Left ventricle myocardium inferior (tissue), 1 donor: ENCODE data around the gene IQGAP2. TPM values are rescaled to one million over a fixed set of nuclear protein-coding genes. Genes with fewer than 3 reads are reported as not detected.

Source experiments
- DNase-seq: peaks from one replicate; pipeline ENCODE4 v3.0.0-alpha.2; 2020
- H3K27ac ChIP-seq: fragments of 200-600 bp; replicated peaks from 2 replicates; pipeline ENCODE4 v1.8.0; 2021
- H3K27me3 ChIP-seq: fragments of 200-600 bp; 2 replicates; pipeline ENCODE4 v1.8.0; 2021; ENCODE audit warnings: low read depth
- H3K36me3 ChIP-seq: fragments of 200-600 bp; 2 replicates; pipeline ENCODE4 v1.8.0; 2021
- H3K4me1 ChIP-seq: fragments of 200-600 bp; 2 replicates; pipeline ENCODE4 v1.8.0; 2021
- H3K4me3 ChIP-seq: fragments of 200-600 bp; 2 replicates; pipeline ENCODE4 v1.8.0; 2021; ENCODE audit warnings: mild to moderate bottlenecking, moderate library complexity
- H3K9me3 ChIP-seq: fragments of 200-600 bp; replicated peaks from 2 replicates; pipeline ENCODE4 v1.8.0; 2021
- intact Hi-C: fragments of 100-400 bp; cut with micrococcal nuclease; formaldehyde crosslinking; loops from one replicate; pipeline ENCODE4 v1.11.0; 2022
- total RNA-seq: library from RNA; stranded (reverse); fragmentation: NEBNext Ultra II Directional; extraction: Animal tissue kit (Norgen Biotek cat#: 25700); gene quantifications from one replicate; pipeline ENCODE4 v1.2.1, GENCODE V29; 2021
- TF ChIP-seq, protein P1 (sequence below): fragments of 200-600 bp; IDR thresholded peaks from 2 replicates; pipeline ENCODE4 v1.8.0; 2021; ENCODE audit warnings: antibody characterized with exemption, mild to moderate bottlenecking, borderline replicate concordance
- donor health status: DM: no; HTN: yes; CAD: no; lungs with severe emphysema.

The IQGAP2 gene
- total RNA-seq, 1 donor from 2014 or later: 4.1 TPM

DNA sequence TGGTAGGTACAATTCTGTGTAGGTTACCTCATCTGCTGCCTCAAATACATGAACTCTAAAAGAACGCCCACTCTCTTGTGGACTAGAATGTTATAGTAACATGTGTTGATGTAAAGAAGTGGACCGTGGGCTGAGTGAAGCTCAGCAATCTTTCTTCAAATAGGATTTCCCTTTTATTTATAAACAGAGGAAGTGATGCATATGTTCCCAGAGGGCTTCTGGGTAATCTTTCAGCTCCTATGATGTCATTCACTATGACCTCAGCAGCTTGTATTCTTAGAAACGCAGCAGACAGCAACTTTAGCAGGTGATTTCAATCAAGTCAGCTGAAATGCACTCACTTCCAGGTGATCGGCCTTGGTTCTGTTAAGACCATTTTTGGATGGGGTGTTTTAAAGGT, 205.7 kb downstream of the IQGAP2 start:
- DNase-seq: no peak
- Histone ChIP-seq H3K27ac (no peak overlapping the region), H3K9me3 (no peaks in the 10 kb centered on the region), H3K36me3 (no peaks in the 10 kb centered on the region), H3K27me3 (no peaks in the 10 kb centered on the region), H3K4me3 (no peak overlapping the region), H3K4me1 (no peaks in the 10 kb centered on the region)
- TF ChIP-seq, protein P1, sequence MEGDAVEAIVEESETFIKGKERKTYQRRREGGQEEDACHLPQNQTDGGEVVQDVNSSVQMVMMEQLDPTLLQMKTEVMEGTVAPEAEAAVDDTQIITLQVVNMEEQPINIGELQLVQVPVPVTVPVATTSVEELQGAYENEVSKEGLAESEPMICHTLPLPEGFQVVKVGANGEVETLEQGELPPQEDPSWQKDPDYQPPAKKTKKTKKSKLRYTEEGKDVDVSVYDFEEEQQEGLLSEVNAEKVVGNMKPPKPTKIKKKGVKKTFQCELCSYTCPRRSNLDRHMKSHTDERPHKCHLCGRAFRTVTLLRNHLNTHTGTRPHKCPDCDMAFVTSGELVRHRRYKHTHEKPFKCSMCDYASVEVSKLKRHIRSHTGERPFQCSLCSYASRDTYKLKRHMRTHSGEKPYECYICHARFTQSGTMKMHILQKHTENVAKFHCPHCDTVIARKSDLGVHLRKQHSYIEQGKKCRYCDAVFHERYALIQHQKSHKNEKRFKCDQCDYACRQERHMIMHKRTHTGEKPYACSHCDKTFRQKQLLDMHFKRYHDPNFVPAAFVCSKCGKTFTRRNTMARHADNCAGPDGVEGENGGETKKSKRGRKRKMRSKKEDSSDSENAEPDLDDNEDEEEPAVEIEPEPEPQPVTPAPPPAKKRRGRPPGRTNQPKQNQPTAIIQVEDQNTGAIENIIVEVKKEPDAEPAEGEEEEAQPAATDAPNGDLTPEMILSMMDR: no peak
- intact Hi-C loops: no loop called here

DNA sequence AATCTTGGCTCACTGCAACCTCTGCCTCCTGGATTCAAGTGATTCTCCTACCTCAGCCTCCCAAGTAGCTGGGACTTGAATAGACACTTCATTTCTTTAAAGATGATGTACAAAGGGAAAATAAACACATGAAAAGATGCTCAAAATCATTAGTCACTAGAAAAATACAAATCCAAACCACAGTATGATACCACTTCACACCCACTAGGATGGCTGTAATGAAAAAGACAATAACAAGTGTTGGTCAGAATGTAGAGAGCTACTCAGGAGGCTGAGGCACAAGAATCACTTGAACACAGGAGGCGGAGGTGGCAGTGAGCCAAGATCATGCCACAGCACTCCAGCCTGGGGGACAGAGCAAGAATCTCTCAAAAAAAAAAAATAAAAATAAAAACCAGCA, 207.1 kb downstream of the IQGAP2 start:
- H3K4me1 ChIP-seq: no peaks in the 10 kb centered on the region
- H3K27ac ChIP-seq: no peak overlapping the region
- intact Hi-C loops: no loop called here
- no peak overlapping the region for H3K4me3 ChIP-seq
- TF ChIP-seq, protein P1: no peak
- no peaks in the 10 kb centered on the region for H3K36me3 ChIP-seq
- H3K27me3 ChIP-seq: no peaks in the 10 kb centered on the region
- H3K9me3 ChIP-seq: no peaks in the 10 kb centered on the region
- no peak for DNase-seq

DNA sequence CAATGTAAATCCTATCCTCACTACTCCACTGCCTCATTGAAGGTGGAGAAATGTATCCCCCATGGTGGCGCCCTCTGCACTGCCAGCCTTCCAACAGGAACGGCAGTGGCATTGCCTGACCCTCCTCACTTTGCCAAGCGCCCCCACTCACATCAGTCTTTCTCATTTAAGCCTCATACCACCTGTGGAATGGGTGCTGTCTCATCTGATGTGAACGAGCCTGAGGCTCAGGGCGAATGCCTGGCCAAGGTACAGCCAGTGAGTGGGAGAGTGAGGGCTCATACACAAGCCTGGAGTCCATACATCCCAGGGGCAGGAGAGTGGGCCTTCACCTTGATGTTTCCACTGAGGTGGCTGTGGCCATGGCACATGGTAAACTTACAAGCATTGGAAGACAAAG, 209.9 kb downstream of the IQGAP2 start:
- Histone ChIP-seq H3K4me3 (no peak overlapping the region), H3K27ac (no peak overlapping the region), H3K27me3 (no peaks in the 10 kb centered on the region), H3K9me3 (no peaks in the 10 kb centered on the region), H3K4me1 (no peaks in the 10 kb centered on the region), H3K36me3 (no peaks in the 10 kb centered on the region)
- TF ChIP-seq, protein P1: no peak
- intact Hi-C loops: no loop called here
- no peak for DNase-seq

DNA sequence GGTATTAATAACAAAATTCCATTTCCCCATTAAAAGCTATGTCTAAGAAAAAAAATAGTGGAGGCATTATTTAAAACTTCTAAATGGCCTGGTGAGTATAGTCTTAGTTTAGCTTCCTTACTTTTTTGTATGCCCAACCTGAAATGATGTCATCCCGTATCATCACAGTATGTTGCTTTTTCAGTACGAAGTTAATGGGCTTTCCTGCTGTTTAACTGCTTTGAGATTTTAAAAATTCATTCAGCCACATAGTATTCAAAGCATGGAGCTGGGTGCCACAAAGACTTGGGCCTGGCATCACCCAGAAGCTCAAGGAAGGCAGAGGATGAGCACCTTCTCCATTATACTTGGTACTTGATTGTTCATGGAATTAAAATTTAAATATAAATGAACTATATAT, 212.7 kb downstream of the IQGAP2 start:
- TF ChIP-seq, protein P1: no peak
- Histone ChIP-seq H3K4me1 (no peaks in the 10 kb centered on the region), H3K4me3 (no peak overlapping the region), H3K27ac (no peak overlapping the region), H3K36me3 (no peaks in the 10 kb centered on the region), H3K27me3 (no peaks in the 10 kb centered on the region), H3K9me3 (no peaks in the 10 kb centered on the region)
- intact Hi-C loops: no loop called here
- DNase-seq: no peak

DNA sequence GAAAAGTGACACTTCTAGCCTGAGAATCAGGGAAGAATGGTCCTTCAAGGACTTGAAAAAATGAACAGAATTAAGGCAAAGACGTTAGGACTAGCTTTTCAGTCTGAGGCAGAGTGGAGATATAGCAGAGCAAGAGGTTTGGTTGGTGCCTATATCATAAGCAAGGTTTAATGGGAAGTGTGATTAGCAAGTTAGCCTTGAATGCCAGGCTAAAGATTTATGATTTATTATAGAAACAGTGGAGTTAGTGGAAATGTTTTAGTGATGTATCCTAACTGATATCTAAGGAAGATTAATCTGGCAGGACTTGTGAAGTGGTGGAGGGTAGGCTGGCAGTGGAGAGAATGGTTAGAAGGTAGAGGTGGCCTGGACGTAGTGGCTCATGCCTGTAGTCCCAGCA, 213.1 kb downstream of the IQGAP2 start:
- no peaks in the 10 kb centered on the region for H3K4me1 ChIP-seq
- no peak overlapping the region for H3K4me3 ChIP-seq
- H3K36me3 ChIP-seq: no peaks in the 10 kb centered on the region
- intact Hi-C loops: no loop called here
- TF ChIP-seq, protein P1: no peak
- H3K27ac ChIP-seq: no peak overlapping the region
- DNase-seq: no peak
- no peaks in the 10 kb centered on the region for H3K27me3 ChIP-seq
- no peaks in the 10 kb centered on the region for H3K9me3 ChIP-seq

DNA sequence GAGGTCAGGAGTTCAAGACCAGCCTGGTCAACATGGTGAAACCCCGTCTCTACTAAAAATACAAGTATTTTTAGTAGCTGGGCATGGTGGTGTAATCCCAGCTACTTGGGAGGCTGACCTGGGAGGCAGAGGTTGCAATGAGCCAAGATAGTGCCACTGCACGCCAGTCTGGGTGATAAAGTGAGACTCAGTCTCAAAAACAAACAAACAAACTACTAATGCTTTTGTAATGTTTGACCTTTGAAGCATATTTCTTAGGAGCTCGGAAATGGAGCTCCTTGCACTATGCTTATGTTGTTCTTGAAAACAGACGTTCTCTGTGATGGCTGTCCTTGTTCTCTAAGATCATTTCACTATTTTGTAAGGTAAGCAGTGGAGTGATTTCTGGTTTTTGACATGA, 214.1 kb downstream of the IQGAP2 start:
- no peaks in the 10 kb centered on the region for H3K36me3 ChIP-seq
- no peak for DNase-seq
- intact Hi-C loops: no loop called here
- no peaks in the 10 kb centered on the region for H3K27me3 ChIP-seq
- no peaks in the 10 kb centered on the region for H3K4me1 ChIP-seq
- no peak overlapping the region for H3K27ac ChIP-seq
- TF ChIP-seq, protein P1: no peak
- H3K4me3 ChIP-seq: no peak overlapping the region
- H3K9me3 ChIP-seq: no peaks in the 10 kb centered on the region
